AG09309 (cell line): ENCODE data around the gene RBKS.
"Not testable (repeated sequence)": the region's sequence is repeated elsewhere in the genome, so short reads cannot be mapped to it uniquely, and the experiment has no call there.

Experiments used
- DNase-seq: peaks from one replicate; pipeline ENCODE4 v3.0.0-alpha.2; 2010; ENCODE audit warnings: low read depth
- H3K4me3 ChIP-seq: 2 replicates; pipeline ENCODE4 v1.5.1; 2011; ENCODE audit warnings: mild to moderate bottlenecking, low read depth, low read length, moderate library complexity; ENCODE audit not compliant: control insufficient read depth
- TF ChIP-seq, protein P1 (sequence below): IDR thresholded peaks from 2 replicates; pipeline ENCODE4 v1.5.1; 2011; ENCODE audit warnings: mild to moderate bottlenecking, low read depth, low read length, inconsistent platforms; ENCODE audit not compliant: insufficient read depth, control insufficient read depth; ENCODE audit errors: missing control alignments

The RBKS gene

DNA sequence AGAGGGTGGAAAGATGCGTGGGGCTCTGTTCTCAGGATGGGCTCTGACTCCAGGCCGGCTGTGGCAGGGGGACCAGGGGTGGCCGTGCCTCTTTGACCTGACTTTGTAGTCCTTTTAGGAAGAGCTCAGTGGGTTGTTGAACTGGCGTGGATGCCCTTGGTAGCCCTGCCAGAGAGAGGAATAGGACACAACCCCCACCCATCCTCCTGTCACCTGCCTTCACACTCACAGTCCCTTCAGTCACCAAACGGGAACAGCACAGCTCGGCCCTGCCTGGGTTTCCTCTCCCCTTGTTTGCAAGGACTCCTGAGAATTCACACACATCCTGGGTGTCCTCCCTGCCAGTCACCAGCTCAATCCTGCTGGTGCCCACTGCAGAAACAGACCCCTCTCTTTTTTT, 138.8 kb downstream of the RBKS start:
- DNase-seq: no peak
- TF ChIP-seq, protein P1, sequence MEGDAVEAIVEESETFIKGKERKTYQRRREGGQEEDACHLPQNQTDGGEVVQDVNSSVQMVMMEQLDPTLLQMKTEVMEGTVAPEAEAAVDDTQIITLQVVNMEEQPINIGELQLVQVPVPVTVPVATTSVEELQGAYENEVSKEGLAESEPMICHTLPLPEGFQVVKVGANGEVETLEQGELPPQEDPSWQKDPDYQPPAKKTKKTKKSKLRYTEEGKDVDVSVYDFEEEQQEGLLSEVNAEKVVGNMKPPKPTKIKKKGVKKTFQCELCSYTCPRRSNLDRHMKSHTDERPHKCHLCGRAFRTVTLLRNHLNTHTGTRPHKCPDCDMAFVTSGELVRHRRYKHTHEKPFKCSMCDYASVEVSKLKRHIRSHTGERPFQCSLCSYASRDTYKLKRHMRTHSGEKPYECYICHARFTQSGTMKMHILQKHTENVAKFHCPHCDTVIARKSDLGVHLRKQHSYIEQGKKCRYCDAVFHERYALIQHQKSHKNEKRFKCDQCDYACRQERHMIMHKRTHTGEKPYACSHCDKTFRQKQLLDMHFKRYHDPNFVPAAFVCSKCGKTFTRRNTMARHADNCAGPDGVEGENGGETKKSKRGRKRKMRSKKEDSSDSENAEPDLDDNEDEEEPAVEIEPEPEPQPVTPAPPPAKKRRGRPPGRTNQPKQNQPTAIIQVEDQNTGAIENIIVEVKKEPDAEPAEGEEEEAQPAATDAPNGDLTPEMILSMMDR: no peak
- H3K4me3 ChIP-seq: no peak overlapping the region

DNA sequence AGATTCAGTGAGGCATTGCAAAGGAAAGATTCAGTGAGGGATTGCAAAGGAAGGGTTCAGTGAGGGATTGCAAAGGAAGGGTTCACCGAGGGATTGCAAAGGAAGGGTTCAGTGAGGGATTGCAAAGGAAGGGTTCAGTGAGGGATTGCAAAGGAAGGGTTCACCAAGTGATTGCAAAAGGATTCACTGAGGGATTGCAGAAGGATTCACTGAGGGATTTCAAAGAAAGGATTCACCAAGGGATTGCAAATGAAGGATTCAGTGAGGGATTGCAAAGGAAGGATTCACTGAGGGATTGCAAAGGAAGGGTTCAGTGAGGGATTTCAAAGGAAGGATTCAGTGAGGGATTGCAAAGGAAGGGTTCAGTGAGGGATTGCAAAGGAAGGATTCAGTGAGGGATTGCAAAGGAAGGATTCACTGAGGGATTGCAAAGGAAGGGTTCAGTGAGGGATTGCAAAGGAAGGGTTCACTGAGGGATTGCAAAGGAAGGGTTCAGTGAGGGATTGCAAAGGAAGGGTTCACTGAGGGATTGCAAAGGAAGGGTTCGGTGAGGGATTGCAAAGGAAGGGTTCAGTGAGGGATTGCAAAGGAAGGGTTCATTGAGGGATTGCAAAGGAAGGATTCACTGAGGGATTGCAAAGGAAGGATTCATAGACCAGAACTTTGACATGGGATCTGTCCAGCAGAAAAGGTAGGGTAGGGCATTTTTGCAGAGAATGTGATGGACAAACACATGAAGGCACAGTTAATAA, 141.2 kb downstream of the RBKS start:
- not testable (repeated sequence) for H3K4me3 ChIP-seq

DNA sequence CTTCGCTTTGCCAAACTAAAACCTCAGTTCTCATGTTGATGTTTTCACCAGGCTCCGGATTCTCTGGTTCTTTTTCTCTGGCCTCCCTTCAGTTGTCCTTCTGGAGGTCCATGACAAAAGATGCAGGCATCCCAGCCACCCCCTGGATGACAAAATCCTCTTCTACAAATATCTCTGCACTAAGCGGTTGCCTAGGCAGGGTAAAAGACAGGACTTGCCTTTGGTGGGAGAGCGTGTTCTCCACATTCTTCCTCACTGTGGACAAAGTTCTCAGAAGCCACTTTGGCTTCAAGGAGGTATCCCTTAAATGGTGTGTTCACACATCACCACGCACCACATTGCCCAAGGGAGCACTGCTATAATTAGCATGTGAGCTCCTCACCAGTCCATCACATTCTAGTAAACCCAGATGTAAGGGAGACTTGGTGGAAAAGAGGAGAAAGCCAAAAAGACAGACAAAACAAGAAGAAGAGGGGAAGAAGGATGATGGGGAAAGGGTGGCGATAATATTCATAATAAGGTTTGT, 142.3 kb downstream of the RBKS start:
- DNase-seq: no peak
- H3K4me3 ChIP-seq: no peak overlapping the region
- TF ChIP-seq, protein P1: no peak

More for the DNA sequence above, 141.2 kb downstream of the RBKS start:
- DNase-seq: not testable (repeated sequence)

DNA sequence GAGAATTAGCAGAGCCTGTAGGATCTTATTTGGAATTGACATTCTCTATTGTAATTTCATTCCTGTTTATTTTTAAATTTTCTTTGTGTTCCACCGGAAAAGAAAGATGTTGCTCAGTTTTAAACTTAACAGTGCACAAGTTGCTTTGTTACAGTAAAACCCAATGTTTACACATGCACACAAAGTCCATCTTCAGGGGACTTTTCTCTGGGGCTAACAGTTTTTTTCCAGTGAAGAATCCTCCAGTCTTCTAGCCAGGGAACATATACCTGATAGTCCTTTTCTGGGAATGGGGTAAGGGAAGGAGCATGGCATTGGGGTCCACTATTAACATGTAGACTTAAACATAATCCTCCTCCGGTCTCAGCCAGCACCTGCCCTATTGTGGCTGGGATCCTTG, 143.9 kb downstream of the RBKS start:
- no peak for DNase-seq
- TF ChIP-seq, protein P1: no peak
- no peak overlapping the region for H3K4me3 ChIP-seq

DNA sequence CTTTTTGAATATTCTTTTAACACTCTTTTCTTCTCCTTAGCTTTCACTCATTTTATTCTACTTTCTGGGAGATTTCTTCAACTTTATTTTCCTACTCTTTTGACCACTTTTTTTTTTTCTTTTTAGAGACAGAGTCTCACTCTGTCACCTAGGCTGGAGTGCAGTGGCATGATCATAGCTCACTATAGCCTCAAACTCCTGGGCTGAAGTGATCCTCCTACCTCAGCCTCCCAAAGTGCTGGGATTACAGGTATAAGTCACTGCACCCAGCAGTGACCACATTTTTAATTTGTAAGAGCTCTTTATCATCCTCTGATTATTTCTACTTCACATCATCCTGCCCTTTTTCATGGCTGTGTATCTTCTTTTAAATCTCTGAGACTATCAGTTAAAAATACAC, 144.7 kb downstream of the RBKS start:
- DNase-seq, H3K4me3 ChIP-seq: not testable (repeated sequence)

DNA sequence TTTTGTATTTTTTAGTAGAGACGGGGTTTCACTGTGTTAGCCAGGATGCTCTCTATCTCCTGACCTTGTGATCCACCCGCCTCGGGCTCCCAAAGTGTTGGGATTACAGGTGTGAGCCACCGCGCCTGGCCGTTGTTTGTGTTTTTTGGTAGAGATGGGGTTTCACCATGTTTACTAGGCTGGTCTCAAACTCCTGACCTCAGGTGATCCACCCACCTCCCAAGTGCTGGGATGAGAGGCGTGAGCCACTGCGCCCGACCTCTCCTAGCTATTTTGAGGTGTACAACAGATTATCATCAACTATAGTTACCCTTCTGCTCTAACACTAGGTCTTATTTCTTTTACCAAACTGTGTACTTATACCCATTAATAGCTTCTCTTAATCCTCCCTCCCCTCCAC, 147.6 kb downstream of the RBKS start:
- DNase-seq: no peak
- no peak overlapping the region for H3K4me3 ChIP-seq
- TF ChIP-seq, protein P1: no peak

DNA sequence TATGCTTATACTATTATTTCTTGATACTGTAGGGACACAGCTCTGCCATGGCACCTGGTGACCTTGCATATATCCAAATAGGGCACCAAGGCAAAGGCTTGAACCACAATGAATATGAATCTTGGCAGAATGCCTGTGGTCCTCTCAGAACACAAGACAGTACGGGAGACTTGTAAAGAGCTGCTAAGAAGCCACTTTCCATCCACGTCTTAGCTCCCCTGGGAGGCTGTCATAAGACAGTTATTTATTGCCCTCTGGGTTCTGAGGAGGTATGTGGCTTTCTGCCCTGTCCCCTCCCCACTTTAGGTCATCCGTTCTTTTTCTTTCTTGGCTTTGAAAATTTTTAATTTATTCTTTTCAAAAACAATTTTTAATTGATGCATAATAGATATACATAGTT, 148.5 kb downstream of the RBKS start:
- no peak for DNase-seq
- TF ChIP-seq, protein P1: no peak
- no peak overlapping the region for H3K4me3 ChIP-seq

DNA sequence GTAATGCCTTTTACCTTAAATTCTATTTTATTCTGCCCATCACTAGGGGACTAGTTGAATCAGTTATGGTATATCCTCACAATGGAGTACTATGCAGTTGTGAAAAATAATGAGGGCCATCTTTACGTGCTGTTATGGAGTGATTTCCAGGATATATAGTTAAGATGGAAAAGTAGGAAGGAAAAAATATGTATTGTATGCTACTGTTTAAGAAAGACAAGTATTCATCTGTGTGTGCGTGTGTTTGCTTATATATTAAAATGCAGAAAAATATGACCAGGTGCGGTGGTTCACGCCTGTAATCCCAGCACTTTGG, 151.2 kb downstream of the RBKS start:
- TF ChIP-seq, protein P1: no peak
- DNase-seq: no peak
- H3K4me3 ChIP-seq: no peak overlapping the region
